Endothelial cell of umbilical vein (primary cell): Measurements from ENCODE around the gene EXT2. TPM values are rescaled to one million over a fixed set of nuclear protein-coding genes. Genes with fewer than 3 reads are reported as not detected.

ENCODE experiments used
- BruUV-seq: library from RNA; stranded (reverse); fragments of 400-500 nt; replicated peaks from 2 replicates; lab custom pipeline; 2021; lab: Mats Ljungman, UMichigan
- CTCF ChIA-PET: fragments of 300-600, 350-600 bp; sonication (Branson Sonifier 250); formaldehyde crosslinking; loops from one replicate; lab custom pipeline; 2021; ENCODE audit warnings: antibody characterized with exemption, inconsistent platforms; lab: Charles Lee
- POLR2A ChIA-PET: fragments of 300-600, 350-600 bp; sonication (Branson Sonifier 250); formaldehyde crosslinking; loops from one replicate; lab custom pipeline; 2021; ENCODE audit warnings: antibody characterized with exemption, inconsistent platforms; lab: Charles Lee
- DNase-seq: peaks from one replicate; pipeline ENCODE4 v3.0.0-alpha.2; 2011; ENCODE audit warnings: low read depth, low spot score
- FAIRE-seq: peaks from 2 replicates; lab custom pipeline; 2011; peaks lifted over from hg19 to GRCh38; lab: Jason Lieb, UNC
- H2AFZ ChIP-seq: 2 replicates; pipeline ENCODE4 v1.6.0; 2012; ENCODE audit warnings: low read depth, low read length, control low read depth, inconsistent platforms
- H3K27ac ChIP-seq: 2 replicates; pipeline ENCODE4 v1.5.1; 2011; ENCODE audit warnings: low read depth, mild to moderate bottlenecking, control low read depth, low read length, moderate library complexity; ENCODE audit not compliant: insufficient read depth
- H3K27me3 ChIP-seq, 2 experiments: 2 replicates each; pipeline versions ENCODE4 v1.6.0 to v1.6.1; 2011; ENCODE audit warnings: low read length in 2 of 2, mixed read lengths in 1 of 2; ENCODE audit not compliant: control insufficient read depth in 2 of 2, insufficient read depth in 2 of 2
- H3K36me3 ChIP-seq, 2 experiments: 2 replicates in 1 of 2; 3 replicates in 1 of 2; pipeline ENCODE4 v1.5.1; 2011; ENCODE audit warnings: low read length in 2 of 2, mild to moderate bottlenecking in 1 of 2, moderate library complexity in 1 of 2; ENCODE audit not compliant: control insufficient read depth in 2 of 2, insufficient read depth in 2 of 2; ENCODE audit errors: extremely low read depth in 1 of 2
- H3K4me1 ChIP-seq: 3 replicates; pipeline ENCODE4 v1.5.1; 2011; ENCODE audit warnings: mild to moderate bottlenecking, low read length; ENCODE audit not compliant: control insufficient read depth, insufficient read depth; ENCODE audit errors: extremely low read depth
- H3K4me2 ChIP-seq: 2 replicates; pipeline ENCODE4 v1.6.1; 2011; ENCODE audit warnings: low read length, control low read depth, mixed read lengths; ENCODE audit not compliant: insufficient read depth
- H3K4me3 ChIP-seq, 3 experiments: fragments of 200-600 bp in 1 of 3; sonication (generic), shearing (Covaris generic) in 1 of 3; replicated peaks in 1 of 3; 2 replicates each; pipeline ENCODE4 v1.5.1; 2011 to 2016; ENCODE audit warnings: control low read depth in 3 of 3, low read length in 3 of 3, mild to moderate bottlenecking in 2 of 3, inconsistent platforms in 1 of 3, low read depth in 1 of 3, moderate library complexity in 1 of 3; ENCODE audit not compliant: insufficient read depth in 1 of 3
- H3K79me2 ChIP-seq: 2 replicates; pipeline ENCODE4 v1.6.0; 2012; ENCODE audit warnings: low read length, inconsistent platforms; ENCODE audit not compliant: control insufficient read depth, insufficient read depth
- H3K9ac ChIP-seq: replicated peaks from 2 replicates; pipeline ENCODE3; 2011; ENCODE audit warnings: low read length, control low read depth; ENCODE audit not compliant: insufficient read depth; ENCODE audit errors: extremely low read depth
- H3K9me1 ChIP-seq: replicated peaks from 3 replicates; pipeline ENCODE4 v1.6.0; 2011; ENCODE audit warnings: mild to moderate bottlenecking, low read length; ENCODE audit not compliant: control insufficient read depth, insufficient read depth; ENCODE audit errors: extremely low read depth
- H3K9me3 ChIP-seq: replicated peaks from 2 replicates; pipeline ENCODE4 v1.5.1; 2012; ENCODE audit warnings: low read length, inconsistent platforms; ENCODE audit not compliant: control insufficient read depth, insufficient read depth
- H4K20me1 ChIP-seq: replicated peaks from 2 replicates; pipeline ENCODE3; 2011; ENCODE audit warnings: mild to moderate bottlenecking, low read length; ENCODE audit not compliant: control insufficient read depth, insufficient read depth; ENCODE audit errors: extremely low read depth
- EZH2 ChIP-seq: IDR thresholded peaks from 2 replicates; pipeline ENCODE4 v1.6.1; 2012; ENCODE audit warnings: borderline replicate concordance, low read depth, mild to moderate bottlenecking, moderate library complexity, low read length, inconsistent platforms; ENCODE audit not compliant: severe bottlenecking
- FOS ChIP-seq: IDR thresholded peaks from 2 replicates; pipeline ENCODE4 v1.6.1; 2011; ENCODE audit warnings: mild to moderate bottlenecking, low read length, moderate library complexity, borderline replicate concordance; ENCODE audit not compliant: insufficient read depth
- GATA2 ChIP-seq: IDR thresholded peaks from 2 replicates; pipeline ENCODE4 v1.7.0; 2011; ENCODE audit warnings: low read depth, mild to moderate bottlenecking, moderate library complexity, mixed read lengths, low read length; ENCODE audit not compliant: insufficient read length, insufficient read depth
- MYC ChIP-seq: IDR thresholded peaks from one replicate; pipeline ENCODE4 v1.6.1; 2011; ENCODE audit warnings: mild to moderate bottlenecking, low read depth, low read length
- dilution Hi-C: fragments of 300-500 bp; cut with MboI; formaldehyde crosslinking; loops from one replicate; pipeline ENCODE4 v1.15.0; 2019; ENCODE audit warnings: low sequenced_read_pairs; ENCODE audit not compliant: extremely low pct_ligation_motif_present
- intact Hi-C: fragments of 100-400 bp; cut with micrococcal nuclease; formaldehyde crosslinking; loops from one replicate; pipeline ENCODE4 v1.10.0; 2022
- polyA plus RNA-seq, 4 experiments: library from polyadenylated mRNA; depleted of rRNA in 3 of 4; stranded (reverse) in 3 of 4; unstranded in 1 of 4; fragments of >200 nt; gene quantifications; 2 replicates each; pipeline versions ENCODE4 v1.2.1 to v1.2.3, GENCODE V29; 2011 to 2012; ENCODE audit warnings: missing spikeins in 1 of 4
- total RNA-seq: library from RNA; stranded (reverse); gene quantifications from 2 replicates; pipeline ENCODE4 v1.2.3, GENCODE V29; 2021
- TF ChIP-seq, protein P1 (sequence below), 2 donors: IDR thresholded peaks; 1 replicate in 1 of 2; 2 replicates in 1 of 2; pipeline ENCODE4 v1.5.1; 2011; ENCODE audit warnings: low read length in 2 of 2, mild to moderate bottlenecking in 2 of 2, moderate library complexity in 2 of 2, control low read depth in 1 of 2, inconsistent platforms in 1 of 2, low read depth in 1 of 2; ENCODE audit not compliant: insufficient read depth in 1 of 2; ENCODE audit errors: extremely low read depth in 1 of 2

The EXT2 gene
- total and polyA plus RNA-seq, 2 donors (not counting 3 experiments of a cell fraction or from before 2014, with no cell fraction given) = 50.9 to 60.3 TPM

DNA sequence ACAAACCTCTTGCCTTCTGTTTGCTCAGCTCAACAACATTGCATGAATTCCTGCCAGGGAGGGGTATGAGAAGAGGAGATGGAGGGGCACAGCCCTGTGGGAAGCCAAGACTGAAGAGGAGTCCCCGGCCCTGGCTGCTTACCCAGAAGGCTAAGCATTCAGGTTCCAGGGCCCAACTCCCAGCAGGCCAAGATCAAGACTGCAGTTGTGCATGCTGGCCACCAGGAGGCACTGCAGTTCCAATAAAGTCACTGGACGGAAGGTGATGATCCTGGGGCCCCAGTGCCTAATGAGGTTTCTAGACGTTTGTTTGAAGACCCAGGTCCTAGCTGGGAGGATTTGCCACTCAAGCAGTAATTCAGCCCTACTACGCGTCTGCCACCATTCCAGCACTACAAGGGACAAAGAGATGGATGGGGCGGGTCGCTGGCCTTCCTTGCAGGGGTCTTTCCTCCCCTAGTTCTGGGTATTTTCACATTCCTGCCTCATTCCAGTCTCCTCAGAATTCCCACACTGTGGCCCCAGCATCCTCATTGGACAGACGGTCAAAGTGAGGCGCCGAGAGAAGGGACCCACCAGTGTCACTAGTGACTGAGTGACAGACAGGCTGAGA, 190.9 kb downstream of the EXT2 start:
- Histone ChIP-seq H3K9me3 (no peaks in the 10 kb centered on the region), H3K79me2 (no peaks in the 10 kb centered on the region), H3K4me3 (no peak overlapping the region), H2AFZ (no peak overlapping the region), H3K4me2 (no peak overlapping the region), H3K36me3 (no peaks in the 10 kb centered on the region), H3K27me3 (no peaks in the 10 kb centered on the region), H3K9ac (no peak overlapping the region), H4K20me1 (no peaks in the 10 kb centered on the region), H3K4me1 (no peaks in the 10 kb centered on the region), H3K9me1 (no peaks in the 10 kb centered on the region), H3K27ac (no peak overlapping the region)
- DNase-seq = peak; percentile 41
- intact Hi-C loops (loop anchor here (1.0 to 2.0 kb wide), 4 partner anchors 18 to 252 kb away; no protein-coding TSS in a partner anchor), dilution Hi-C loops (no loop called here)
- TF ChIP-seq EZH2 = no peak
- no peak for TF ChIP-seq GATA2
- TF ChIP-seq FOS = no peak
- TF ChIP-seq, protein P1, sequence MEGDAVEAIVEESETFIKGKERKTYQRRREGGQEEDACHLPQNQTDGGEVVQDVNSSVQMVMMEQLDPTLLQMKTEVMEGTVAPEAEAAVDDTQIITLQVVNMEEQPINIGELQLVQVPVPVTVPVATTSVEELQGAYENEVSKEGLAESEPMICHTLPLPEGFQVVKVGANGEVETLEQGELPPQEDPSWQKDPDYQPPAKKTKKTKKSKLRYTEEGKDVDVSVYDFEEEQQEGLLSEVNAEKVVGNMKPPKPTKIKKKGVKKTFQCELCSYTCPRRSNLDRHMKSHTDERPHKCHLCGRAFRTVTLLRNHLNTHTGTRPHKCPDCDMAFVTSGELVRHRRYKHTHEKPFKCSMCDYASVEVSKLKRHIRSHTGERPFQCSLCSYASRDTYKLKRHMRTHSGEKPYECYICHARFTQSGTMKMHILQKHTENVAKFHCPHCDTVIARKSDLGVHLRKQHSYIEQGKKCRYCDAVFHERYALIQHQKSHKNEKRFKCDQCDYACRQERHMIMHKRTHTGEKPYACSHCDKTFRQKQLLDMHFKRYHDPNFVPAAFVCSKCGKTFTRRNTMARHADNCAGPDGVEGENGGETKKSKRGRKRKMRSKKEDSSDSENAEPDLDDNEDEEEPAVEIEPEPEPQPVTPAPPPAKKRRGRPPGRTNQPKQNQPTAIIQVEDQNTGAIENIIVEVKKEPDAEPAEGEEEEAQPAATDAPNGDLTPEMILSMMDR (IDR thresholded peaks at IDR 0.05; ENCODE audit: extremely low read depth in 1 of 2, insufficient read depth in 1 of 2, low read depth in 1 of 2, low read length in 2 of 2) = peak; percentile 93 to 95
- no peak for TF ChIP-seq MYC
- BruUV-seq = no TSS peak
- FAIRE-seq = peak; percentile 71
- ChIA-PET CTCF (interaction anchor here (0.6 to 2.4 kb wide), 39 partner anchors 8 to 331 kb away, joined by 3 to 31 read pairs (median 6); partner anchors contain the start of gene EXT2), POLR2A (no interaction called here)
